ENCODE data around the gene SLC10A7. TPM values are rescaled to one million over a fixed set of nuclear protein-coding genes. Genes with fewer than 3 reads are reported as not detected.

The SLC10A7 gene
- polyA plus RNA-seq, 1 donor (not counting 4 experiments of a cell fraction or from before 2014, with no cell fraction given): 12.7 TPM

GRCh38 chr4:146271466-146271865 is 250.3 kb downstream of the SLC10A7 start:
- no peak overlapping the region for H3K9ac ChIP-seq (ENCODE audit: control insufficient read depth, extremely low read depth, insufficient read depth, low read length)
- no peak for DNase-seq (ENCODE audit: low read depth, low spot score)
- TF ChIP-seq EZH2 (IDR thresholded peaks at IDR 0.05; ENCODE audit: low read length): no peak
- TF ChIP-seq CTCF (optimal IDR thresholded peaks at IDR 0.05 in 1 of 3, IDR thresholded peaks at IDR 0.05 in 1 of 3, conservative IDR thresholded peaks at IDR 0.05 in 1 of 3; ENCODE audit: extremely low read depth in 1 of 3, insufficient read depth in 2 of 3, low read length in 3 of 3): no peak
- no peak overlapping the region for H3K4me2 ChIP-seq (ENCODE audit: control insufficient read depth, extremely low read depth, insufficient read depth, low read depth, low read length)
- no peaks in the 10 kb centered on the region for H3K36me3 ChIP-seq (ENCODE audit: control insufficient read depth in 2 of 2, extremely low read depth in 1 of 2, insufficient read depth in 2 of 2, low read length in 2 of 2)
- dilution Hi-C loops (cut with MboI; ENCODE audit: extremely low pct_ligation_motif_present, low sequenced_read_pairs): no loop called here
- H3K4me1 ChIP-seq (ENCODE audit: control insufficient read depth, extremely low read depth, insufficient read depth, low read length): no peaks in the 10 kb centered on the region
- H2AFZ ChIP-seq (ENCODE audit: control insufficient read depth, low read length): no peak overlapping the region
- no peaks in the 10 kb centered on the region for H3K9me3 ChIP-seq (ENCODE audit: control insufficient read depth, low read depth, low read length)
- H3K27ac ChIP-seq (ENCODE audit: control insufficient read depth, insufficient read depth, low read length): no peak overlapping the region
- H3K9me1 ChIP-seq (ENCODE audit: control insufficient read depth, extremely low read depth, insufficient read depth, low read length): no peaks in the 10 kb centered on the region
- H3K27me3 ChIP-seq (ENCODE audit: control insufficient read depth, extremely low read depth, insufficient read depth, low read length): no peaks in the 10 kb centered on the region
- FAIRE-seq: no peak
- no peaks in the 10 kb centered on the region for H4K20me1 ChIP-seq (ENCODE audit: control insufficient read depth, extremely low read depth, insufficient read depth, low read length)
- H3K79me2 ChIP-seq (ENCODE audit: control insufficient read depth, insufficient read depth, low read length): no peaks in the 10 kb centered on the region
- no peak overlapping the region for H3K4me3 ChIP-seq (ENCODE audit: control insufficient read depth in 2 of 3, extremely low read depth in 1 of 3, insufficient read depth in 2 of 3, low read depth in 1 of 3, low read length in 3 of 3)

GRCh38 chr4:146269228-146269653 is 252.5 kb downstream of the SLC10A7 start:
- no peak overlapping the region for H3K4me2 ChIP-seq (ENCODE audit: control insufficient read depth, extremely low read depth, insufficient read depth, low read depth, low read length)
- no peaks in the 10 kb centered on the region for H3K79me2 ChIP-seq (ENCODE audit: control insufficient read depth, insufficient read depth, low read length)
- no peak overlapping the region for H3K9ac ChIP-seq (ENCODE audit: control insufficient read depth, extremely low read depth, insufficient read depth, low read length)
- FAIRE-seq (no peak), DNase-seq (ENCODE audit: low read depth, low spot score) (no peak)
- no peaks in the 10 kb centered on the region for H3K27me3 ChIP-seq (ENCODE audit: control insufficient read depth, extremely low read depth, insufficient read depth, low read length)
- no peaks in the 10 kb centered on the region for H4K20me1 ChIP-seq (ENCODE audit: control insufficient read depth, extremely low read depth, insufficient read depth, low read length)
- no peaks in the 10 kb centered on the region for H3K4me1 ChIP-seq (ENCODE audit: control insufficient read depth, extremely low read depth, insufficient read depth, low read length)
- no peaks in the 10 kb centered on the region for H3K9me3 ChIP-seq (ENCODE audit: control insufficient read depth, low read depth, low read length)
- H2AFZ ChIP-seq (ENCODE audit: control insufficient read depth, low read length): no peak overlapping the region
- TF ChIP-seq EZH2 (IDR thresholded peaks at IDR 0.05; ENCODE audit: low read length): no peak
- no peak for TF ChIP-seq CTCF (optimal IDR thresholded peaks at IDR 0.05 in 1 of 3, IDR thresholded peaks at IDR 0.05 in 1 of 3, conservative IDR thresholded peaks at IDR 0.05 in 1 of 3; ENCODE audit: extremely low read depth in 1 of 3, insufficient read depth in 2 of 3, low read length in 3 of 3)
- H3K36me3 ChIP-seq (ENCODE audit: control insufficient read depth in 2 of 2, extremely low read depth in 1 of 2, insufficient read depth in 2 of 2, low read length in 2 of 2): no peaks in the 10 kb centered on the region
- no peaks in the 10 kb centered on the region for H3K9me1 ChIP-seq (ENCODE audit: control insufficient read depth, extremely low read depth, insufficient read depth, low read length)
- no peak overlapping the region for H3K27ac ChIP-seq (ENCODE audit: control insufficient read depth, insufficient read depth, low read length)
- H3K4me3 ChIP-seq (ENCODE audit: control insufficient read depth in 2 of 3, extremely low read depth in 1 of 3, insufficient read depth in 2 of 3, low read depth in 1 of 3, low read length in 3 of 3): no peak overlapping the region
- dilution Hi-C loops (cut with MboI; ENCODE audit: extremely low pct_ligation_motif_present, low sequenced_read_pairs): no loop called here

Measured in keratinocyte (primary cell).